ENCODE measurements around the gene DIPK1C. TPM values are rescaled to one million over a fixed set of nuclear protein-coding genes. Genes with fewer than 3 reads are reported as not detected.

The DIPK1C gene
- total RNA-seq, 3 donors from 2014 or later, result 0.14 to 0.98 TPM; not detected in 1

GRCh38 chr18:74500372-74500771 lies 43.3 kb upstream of the DIPK1C start:
- Histone ChIP-seq H3K36me3 (ENCODE audit: low read depth) (peaks cover 3% of the 10 kb centered on the region), H3K9me3 (no peaks in the 10 kb centered on the region), H3K4me3 (no peak overlapping the region), H3K4me1 (ENCODE audit: low read depth) (peaks cover 23% of the 10 kb centered on the region)
- intact Hi-C loops (cut with DNase I, micrococcal nuclease), result no loop called here
- ATAC-seq (no peak), DNase-seq (no peak)
- no peak for TF ChIP-seq CTCF (IDR thresholded peaks at IDR 0.05)

GRCh38 chr18:74499633-74500032 lies 42.5 kb upstream of the DIPK1C start:
- Histone ChIP-seq H3K4me1 (ENCODE audit: low read depth) (peaks cover 26% of the 10 kb centered on the region), H3K4me3 (no peak overlapping the region), H3K36me3 (ENCODE audit: low read depth) (peaks cover 3% of the 10 kb centered on the region), H3K9me3 (no peaks in the 10 kb centered on the region)
- no peak for TF ChIP-seq CTCF (IDR thresholded peaks at IDR 0.05)
- ATAC-seq, result peak; percentile 53
- intact Hi-C loops (cut with DNase I, micrococcal nuclease), result loop anchor here (10.0 kb wide), 2 partner anchors 145 to 705 kb away; partner anchors contain the start of gene PTGR3 (in 1 of the 2)
- peak; percentile 79 to 89 (median 87) for DNase-seq

GRCh38 chr18:74498712-74499627 lies 41.9 kb upstream of the DIPK1C start:
- peaks cover 26% of the 10 kb centered on the region for H3K4me1 ChIP-seq (ENCODE audit: low read depth)
- no peak for TF ChIP-seq CTCF (IDR thresholded peaks at IDR 0.05)
- intact Hi-C loops (cut with DNase I, micrococcal nuclease), result loop anchor here (10.0 kb wide), 2 partner anchors 144 to 706 kb away; partner anchors contain the start of gene PTGR3 (in 1 of the 2)

GRCh38 chr18:74497778-74498177 lies 40.7 kb upstream of the DIPK1C start:
- intact Hi-C loops (cut with DNase I, micrococcal nuclease), result loop anchor here (10.0 kb wide), 2 partner anchors 143 to 707 kb away; partner anchors contain the start of gene PTGR3 (in 1 of the 2)
- no peaks in the 10 kb centered on the region for H3K9me3 ChIP-seq
- H3K4me1 ChIP-seq (ENCODE audit: low read depth), result peaks cover 26% of the 10 kb centered on the region
- DNase-seq (no peak), ATAC-seq (no peak)
- no peak for TF ChIP-seq CTCF (IDR thresholded peaks at IDR 0.05)
- peaks cover 3% of the 10 kb centered on the region for H3K36me3 ChIP-seq (ENCODE audit: low read depth)
- H3K4me3 ChIP-seq, result no peak overlapping the region

More at GRCh38 chr18:74498712-74499627, 41.9 kb upstream of the DIPK1C start:
- Histone ChIP-seq H3K4me3 (no peak overlapping the region), H3K36me3 (ENCODE audit: low read depth) (peaks cover 3% of the 10 kb centered on the region), H3K9me3 (no peaks in the 10 kb centered on the region)
- DNase-seq, result peak; percentile 63 to 82 (median 68)
- no peak for ATAC-seq

- Histone ChIP-seq H3K36me3 (ENCODE audit: low read depth) (peaks cover 3% of the 10 kb centered on the region), H3K4me3 (no peak overlapping the region), H3K4me1 (ENCODE audit: low read depth) (peaks cover 26% of the 10 kb centered on the region), H3K9me3 (no peaks in the 10 kb centered on the region)
- no peak for ATAC-seq
- no peak for TF ChIP-seq CTCF (IDR thresholded peaks at IDR 0.05)
- DNase-seq, result no peak
- intact Hi-C loops (cut with DNase I, micrococcal nuclease), result loop anchor here (10.0 kb wide), 2 partner anchors 142 to 708 kb away; partner anchors contain the start of gene PTGR3 (in 1 of the 2)
Observed at GRCh38 chr18:74497324-74497676, 40.2 kb upstream of the DIPK1C start.
